ENCODE measurements around the gene FETUB.

Gene FETUB

DNA sequence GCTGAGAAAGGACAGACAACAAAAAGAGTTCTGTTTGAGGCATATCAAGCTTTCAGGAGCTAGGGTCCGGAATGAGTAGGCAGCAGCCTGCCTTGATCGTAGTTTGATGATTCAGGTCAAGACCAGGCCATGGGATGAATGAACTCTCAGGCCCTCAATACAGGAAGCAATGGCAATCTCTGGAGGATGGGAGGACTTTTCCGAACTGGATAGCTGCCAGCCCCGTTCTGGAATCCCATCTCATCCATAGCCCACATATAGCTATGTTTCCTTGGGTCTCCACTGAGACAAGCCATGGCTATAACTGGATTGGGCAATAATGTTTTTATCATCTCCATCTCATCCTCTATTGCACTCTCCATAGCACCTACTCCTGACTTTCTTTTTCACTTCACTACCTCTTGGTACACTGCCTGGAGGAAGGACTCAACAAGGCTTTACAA, 14.6 kb upstream of the FETUB start:
- POLR2A ChIA-PET, result no interaction called here
- Histone ChIP-seq H3K9me3 (ENCODE audit: control insufficient read depth, insufficient read depth, low read depth, low read length) (no peaks in the 10 kb centered on the region), H3K27ac (ENCODE audit: extremely low read depth, low read depth, low read length) (no peak overlapping the region), H3K4me1 (ENCODE audit: control insufficient read depth, insufficient read depth, low read length) (no peaks in the 10 kb centered on the region), H3K4me3 (ENCODE audit: low read depth, low read length) (no peak overlapping the region), H3K36me3 (ENCODE audit: control insufficient read depth in 2 of 2, insufficient read depth in 1 of 2, low read length in 2 of 2) (no peaks in the 10 kb centered on the region)
- CTCF ChIA-PET, result interaction anchor here (1.0 to 2.9 kb wide), 2 partner anchors 8 to 11 kb away, joined by 3 to 12 read pairs; no protein-coding TSS in a partner anchor
- TF ChIP-seq ZNF514 (tag by site-specific recombination; IDR thresholded peaks at IDR 0.05) (no peak), ZNF341 (tag by site-specific recombination; IDR thresholded peaks at IDR 0.05; ENCODE audit: low read depth) (no peak), ZNF433 (tag by site-specific recombination; IDR thresholded peaks at IDR 0.05; ENCODE audit: low read depth) (no peak)

DNA sequence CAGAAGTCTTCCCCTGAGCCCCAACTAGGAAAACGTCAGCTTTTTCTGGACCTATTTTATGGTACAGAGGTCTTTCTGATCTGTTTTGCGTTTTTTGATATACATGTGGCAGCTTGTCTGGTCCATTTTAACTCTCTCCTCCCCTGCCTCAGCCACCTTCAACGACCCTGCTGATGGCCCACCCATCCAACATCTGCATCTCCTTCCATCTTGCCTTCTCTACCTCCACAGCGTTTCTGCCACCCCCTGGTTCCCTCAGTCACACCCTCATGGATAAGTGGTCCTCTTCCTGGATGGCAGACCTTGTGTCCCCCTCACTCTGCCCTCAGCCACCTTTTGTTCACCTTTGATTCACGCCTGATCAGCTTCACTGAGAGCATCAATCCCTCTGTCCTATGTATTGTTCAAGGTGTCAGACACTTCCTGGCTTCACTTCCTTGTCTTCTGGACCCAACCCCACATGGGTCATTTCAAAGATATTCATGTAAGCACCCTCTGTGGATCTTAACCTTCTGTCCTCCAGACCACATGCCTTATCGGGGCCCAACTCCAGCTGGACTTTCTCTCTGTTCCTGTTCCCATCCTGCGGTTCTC, 13.8 kb upstream of the FETUB start:
- Histone ChIP-seq H3K36me3 (ENCODE audit: control insufficient read depth in 2 of 2, insufficient read depth in 1 of 2, low read length in 2 of 2) (no peaks in the 10 kb centered on the region), H3K4me3 (ENCODE audit: low read depth, low read length) (no peak overlapping the region), H3K4me1 (ENCODE audit: control insufficient read depth, insufficient read depth, low read length) (no peaks in the 10 kb centered on the region), H3K27ac (ENCODE audit: extremely low read depth, low read depth, low read length) (no peak overlapping the region), H3K9me3 (ENCODE audit: control insufficient read depth, insufficient read depth, low read depth, low read length) (no peaks in the 10 kb centered on the region)
- no peak for TF ChIP-seq ZXDB (tag by site-specific recombination; IDR thresholded peaks at IDR 0.05)
- TF ChIP-seq ZNF747 (tag by site-specific recombination; IDR thresholded peaks at IDR 0.05), result no peak
- TF ChIP-seq ZNF121 (tag by site-specific recombination; IDR thresholded peaks at IDR 0.05), result no peak
- TF ChIP-seq ZNF335 (tag by site-specific recombination; conservative IDR thresholded peaks at IDR 0.05), result no peak
- no peak for TF ChIP-seq ZSCAN23 (tag by site-specific recombination; IDR thresholded peaks at IDR 0.05)
- no peak for TF ChIP-seq TRIM28 (IDR thresholded peaks at IDR 0.05; ENCODE audit: borderline replicate concordance, low read length)
- no peak for TF ChIP-seq ZNF112 (tag by site-specific recombination; IDR thresholded peaks at IDR 0.05)
- no peak for TF ChIP-seq ZNF707 (tag by site-specific recombination; IDR thresholded peaks at IDR 0.05)
- TF ChIP-seq BCL11B (tag by site-specific recombination; IDR thresholded peaks at IDR 0.05; ENCODE audit: low read depth), result no peak
- TF ChIP-seq EGR2 (tag by site-specific recombination; IDR thresholded peaks at IDR 0.05; ENCODE audit: low read depth), result no peak
- TF ChIP-seq KLF1 (tag by site-specific recombination; IDR thresholded peaks at IDR 0.05), result no peak
- TF ChIP-seq, protein P1, sequence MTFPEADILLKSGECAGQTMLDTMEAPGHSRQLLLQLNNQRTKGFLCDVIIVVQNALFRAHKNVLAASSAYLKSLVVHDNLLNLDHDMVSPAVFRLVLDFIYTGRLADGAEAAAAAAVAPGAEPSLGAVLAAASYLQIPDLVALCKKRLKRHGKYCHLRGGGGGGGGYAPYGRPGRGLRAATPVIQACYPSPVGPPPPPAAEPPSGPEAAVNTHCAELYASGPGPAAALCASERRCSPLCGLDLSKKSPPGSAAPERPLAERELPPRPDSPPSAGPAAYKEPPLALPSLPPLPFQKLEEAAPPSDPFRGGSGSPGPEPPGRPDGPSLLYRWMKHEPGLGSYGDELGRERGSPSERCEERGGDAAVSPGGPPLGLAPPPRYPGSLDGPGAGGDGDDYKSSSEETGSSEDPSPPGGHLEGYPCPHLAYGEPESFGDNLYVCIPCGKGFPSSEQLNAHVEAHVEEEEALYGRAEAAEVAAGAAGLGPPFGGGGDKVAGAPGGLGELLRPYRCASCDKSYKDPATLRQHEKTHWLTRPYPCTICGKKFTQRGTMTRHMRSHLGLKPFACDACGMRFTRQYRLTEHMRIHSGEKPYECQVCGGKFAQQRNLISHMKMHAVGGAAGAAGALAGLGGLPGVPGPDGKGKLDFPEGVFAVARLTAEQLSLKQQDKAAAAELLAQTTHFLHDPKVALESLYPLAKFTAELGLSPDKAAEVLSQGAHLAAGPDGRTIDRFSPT (tag by site-specific recombination; IDR thresholded peaks at IDR 0.05), result no peak
- TF ChIP-seq ZNF555 (tag by site-specific recombination; conservative IDR thresholded peaks at IDR 0.05), result no peak
- TF ChIP-seq ZNF23 (tag by site-specific recombination; IDR thresholded peaks at IDR 0.05; ENCODE audit: borderline replicate concordance), result no peak
- no peak for TF ChIP-seq ZEB2 (tag by site-specific recombination; IDR thresholded peaks at IDR 0.05)
- TF ChIP-seq ZNF350 (tag by site-specific recombination; IDR thresholded peaks at IDR 0.05), result no peak
- TF ChIP-seq, protein P2, sequence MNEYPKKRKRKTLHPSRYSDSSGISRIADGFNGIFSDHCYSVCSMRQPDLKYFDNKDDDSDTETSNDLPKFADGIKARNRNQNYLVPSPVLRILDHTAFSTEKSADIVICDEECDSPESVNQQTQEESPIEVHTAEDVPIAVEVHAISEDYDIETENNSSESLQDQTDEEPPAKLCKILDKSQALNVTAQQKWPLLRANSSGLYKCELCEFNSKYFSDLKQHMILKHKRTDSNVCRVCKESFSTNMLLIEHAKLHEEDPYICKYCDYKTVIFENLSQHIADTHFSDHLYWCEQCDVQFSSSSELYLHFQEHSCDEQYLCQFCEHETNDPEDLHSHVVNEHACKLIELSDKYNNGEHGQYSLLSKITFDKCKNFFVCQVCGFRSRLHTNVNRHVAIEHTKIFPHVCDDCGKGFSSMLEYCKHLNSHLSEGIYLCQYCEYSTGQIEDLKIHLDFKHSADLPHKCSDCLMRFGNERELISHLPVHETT (tag by site-specific recombination; IDR thresholded peaks at IDR 0.05), result no peak
- TF ChIP-seq, protein P3, sequence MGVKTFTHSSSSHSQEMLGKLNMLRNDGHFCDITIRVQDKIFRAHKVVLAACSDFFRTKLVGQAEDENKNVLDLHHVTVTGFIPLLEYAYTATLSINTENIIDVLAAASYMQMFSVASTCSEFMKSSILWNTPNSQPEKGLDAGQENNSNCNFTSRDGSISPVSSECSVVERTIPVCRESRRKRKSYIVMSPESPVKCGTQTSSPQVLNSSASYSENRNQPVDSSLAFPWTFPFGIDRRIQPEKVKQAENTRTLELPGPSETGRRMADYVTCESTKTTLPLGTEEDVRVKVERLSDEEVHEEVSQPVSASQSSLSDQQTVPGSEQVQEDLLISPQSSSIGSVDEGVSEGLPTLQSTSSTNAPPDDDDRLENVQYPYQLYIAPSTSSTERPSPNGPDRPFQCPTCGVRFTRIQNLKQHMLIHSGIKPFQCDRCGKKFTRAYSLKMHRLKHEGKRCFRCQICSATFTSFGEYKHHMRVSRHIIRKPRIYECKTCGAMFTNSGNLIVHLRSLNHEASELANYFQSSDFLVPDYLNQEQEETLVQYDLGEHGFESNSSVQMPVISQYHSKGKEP (tag by site-specific recombination; IDR thresholded peaks at IDR 0.05), result no peak
- no peak for TF ChIP-seq SALL2 (tag by site-specific recombination; IDR thresholded peaks at IDR 0.05; ENCODE audit: borderline replicate concordance)
- TF ChIP-seq, protein P4, sequence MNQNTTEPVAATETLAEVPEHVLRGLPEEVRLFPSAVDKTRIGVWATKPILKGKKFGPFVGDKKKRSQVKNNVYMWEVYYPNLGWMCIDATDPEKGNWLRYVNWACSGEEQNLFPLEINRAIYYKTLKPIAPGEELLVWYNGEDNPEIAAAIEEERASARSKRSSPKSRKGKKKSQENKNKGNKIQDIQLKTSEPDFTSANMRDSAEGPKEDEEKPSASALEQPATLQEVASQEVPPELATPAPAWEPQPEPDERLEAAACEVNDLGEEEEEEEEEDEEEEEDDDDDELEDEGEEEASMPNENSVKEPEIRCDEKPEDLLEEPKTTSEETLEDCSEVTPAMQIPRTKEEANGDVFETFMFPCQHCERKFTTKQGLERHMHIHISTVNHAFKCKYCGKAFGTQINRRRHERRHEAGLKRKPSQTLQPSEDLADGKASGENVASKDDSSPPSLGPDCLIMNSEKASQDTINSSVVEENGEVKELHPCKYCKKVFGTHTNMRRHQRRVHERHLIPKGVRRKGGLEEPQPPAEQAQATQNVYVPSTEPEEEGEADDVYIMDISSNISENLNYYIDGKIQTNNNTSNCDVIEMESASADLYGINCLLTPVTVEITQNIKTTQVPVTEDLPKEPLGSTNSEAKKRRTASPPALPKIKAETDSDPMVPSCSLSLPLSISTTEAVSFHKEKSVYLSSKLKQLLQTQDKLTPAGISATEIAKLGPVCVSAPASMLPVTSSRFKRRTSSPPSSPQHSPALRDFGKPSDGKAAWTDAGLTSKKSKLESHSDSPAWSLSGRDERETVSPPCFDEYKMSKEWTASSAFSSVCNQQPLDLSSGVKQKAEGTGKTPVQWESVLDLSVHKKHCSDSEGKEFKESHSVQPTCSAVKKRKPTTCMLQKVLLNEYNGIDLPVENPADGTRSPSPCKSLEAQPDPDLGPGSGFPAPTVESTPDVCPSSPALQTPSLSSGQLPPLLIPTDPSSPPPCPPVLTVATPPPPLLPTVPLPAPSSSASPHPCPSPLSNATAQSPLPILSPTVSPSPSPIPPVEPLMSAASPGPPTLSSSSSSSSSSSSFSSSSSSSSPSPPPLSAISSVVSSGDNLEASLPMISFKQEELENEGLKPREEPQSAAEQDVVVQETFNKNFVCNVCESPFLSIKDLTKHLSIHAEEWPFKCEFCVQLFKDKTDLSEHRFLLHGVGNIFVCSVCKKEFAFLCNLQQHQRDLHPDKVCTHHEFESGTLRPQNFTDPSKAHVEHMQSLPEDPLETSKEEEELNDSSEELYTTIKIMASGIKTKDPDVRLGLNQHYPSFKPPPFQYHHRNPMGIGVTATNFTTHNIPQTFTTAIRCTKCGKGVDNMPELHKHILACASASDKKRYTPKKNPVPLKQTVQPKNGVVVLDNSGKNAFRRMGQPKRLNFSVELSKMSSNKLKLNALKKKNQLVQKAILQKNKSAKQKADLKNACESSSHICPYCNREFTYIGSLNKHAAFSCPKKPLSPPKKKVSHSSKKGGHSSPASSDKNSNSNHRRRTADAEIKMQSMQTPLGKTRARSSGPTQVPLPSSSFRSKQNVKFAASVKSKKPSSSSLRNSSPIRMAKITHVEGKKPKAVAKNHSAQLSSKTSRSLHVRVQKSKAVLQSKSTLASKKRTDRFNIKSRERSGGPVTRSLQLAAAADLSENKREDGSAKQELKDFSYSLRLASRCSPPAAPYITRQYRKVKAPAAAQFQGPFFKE (tag by site-specific recombination; IDR thresholded peaks at IDR 0.05; ENCODE audit: borderline replicate concordance), result no peak
- CTCF ChIA-PET, result interaction anchor here (1.0 to 2.9 kb wide), 2 partner anchors 9 to 11 kb away, joined by 3 to 12 read pairs; no protein-coding TSS in a partner anchor
- POLR2A ChIA-PET, result no interaction called here
